ENCODE measurements around the gene OLFML2A.
"Not testable (repeated sequence)": the region's sequence is repeated elsewhere in the genome, so short reads cannot be mapped to it uniquely, and the experiment has no call there.

The OLFML2A gene

GRCh38 chr9:124828489-124829333 is 51.8 kb downstream of the OLFML2A start:
- no peak for DNase-seq (ENCODE audit: low read depth)

- DNase-seq (ENCODE audit: low read depth), result no peak
These were observed 52.4 kb downstream of the OLFML2A start for GRCh38 chr9:124829334-124829669.

DNA sequence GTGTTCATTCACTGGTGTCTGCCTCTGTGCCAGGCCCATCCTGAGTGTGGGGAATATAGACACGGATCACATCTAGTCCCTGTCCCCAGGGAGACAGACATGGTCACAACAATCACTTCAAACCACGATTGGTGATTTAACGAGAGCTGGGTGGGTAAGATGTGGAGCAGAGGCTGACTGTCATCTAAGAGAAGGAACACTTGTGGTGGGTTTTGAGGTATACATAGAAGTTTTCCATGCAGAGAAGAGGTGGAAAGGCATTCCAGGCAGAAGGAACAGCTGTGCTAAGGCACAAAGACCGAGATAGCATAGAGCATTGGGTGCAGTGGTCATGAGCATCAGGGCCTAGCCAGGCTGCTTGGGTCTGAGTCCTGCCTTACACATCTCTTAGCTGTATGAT is 53.7 kb downstream of the OLFML2A start:
- DNase-seq (ENCODE audit: low read depth), result no peak

DNA sequence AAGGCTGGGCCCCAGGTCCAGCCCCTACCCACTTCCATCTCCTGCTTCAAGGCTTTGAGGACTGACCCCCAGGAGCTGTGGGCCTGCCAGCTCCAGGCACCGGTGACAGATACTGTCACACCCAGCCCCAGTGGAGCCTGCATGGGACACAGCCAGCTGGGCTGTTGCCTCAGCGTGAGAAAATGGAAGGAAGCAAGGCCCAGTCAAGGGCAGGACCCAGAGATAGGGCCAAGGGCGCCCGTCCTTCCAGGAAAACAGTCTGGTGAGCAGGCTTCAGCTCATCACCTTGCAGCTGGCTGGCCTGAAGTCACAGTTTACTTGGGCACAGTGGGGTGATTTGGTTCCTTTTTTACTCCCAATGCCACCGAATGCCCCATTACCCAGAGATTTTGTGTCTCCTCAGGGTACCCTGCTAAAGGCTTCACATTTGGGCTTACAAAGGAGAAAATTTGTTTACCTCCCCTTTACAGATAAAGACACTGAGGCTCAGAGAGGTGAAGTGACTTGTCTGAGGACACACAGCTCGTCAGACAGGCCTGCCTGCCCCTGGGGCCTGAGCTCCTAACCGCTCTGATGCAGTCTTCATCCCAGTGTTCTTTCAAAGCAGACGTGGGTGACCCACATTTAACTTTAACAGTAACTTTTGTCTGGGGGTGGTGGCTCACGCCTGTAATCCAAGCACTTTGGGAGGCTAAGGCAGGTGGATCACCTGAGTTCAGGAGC is 54.9 kb downstream of the OLFML2A start:
- DNase-seq (ENCODE audit: low read depth), result no peak

GRCh38 chr9:124834591-124834990 is 57.7 kb downstream of the OLFML2A start:
- no peak for DNase-seq (ENCODE audit: low read depth)

- no peak for DNase-seq (ENCODE audit: low read depth)
These were observed 58.2 kb downstream of the OLFML2A start for GRCh38 chr9:124835026-124835557.

GRCh38 chr9:124838132-124838531 is 61.2 kb downstream of the OLFML2A start:
- not testable (repeated sequence) for DNase-seq (ENCODE audit: low read depth)

DNA sequence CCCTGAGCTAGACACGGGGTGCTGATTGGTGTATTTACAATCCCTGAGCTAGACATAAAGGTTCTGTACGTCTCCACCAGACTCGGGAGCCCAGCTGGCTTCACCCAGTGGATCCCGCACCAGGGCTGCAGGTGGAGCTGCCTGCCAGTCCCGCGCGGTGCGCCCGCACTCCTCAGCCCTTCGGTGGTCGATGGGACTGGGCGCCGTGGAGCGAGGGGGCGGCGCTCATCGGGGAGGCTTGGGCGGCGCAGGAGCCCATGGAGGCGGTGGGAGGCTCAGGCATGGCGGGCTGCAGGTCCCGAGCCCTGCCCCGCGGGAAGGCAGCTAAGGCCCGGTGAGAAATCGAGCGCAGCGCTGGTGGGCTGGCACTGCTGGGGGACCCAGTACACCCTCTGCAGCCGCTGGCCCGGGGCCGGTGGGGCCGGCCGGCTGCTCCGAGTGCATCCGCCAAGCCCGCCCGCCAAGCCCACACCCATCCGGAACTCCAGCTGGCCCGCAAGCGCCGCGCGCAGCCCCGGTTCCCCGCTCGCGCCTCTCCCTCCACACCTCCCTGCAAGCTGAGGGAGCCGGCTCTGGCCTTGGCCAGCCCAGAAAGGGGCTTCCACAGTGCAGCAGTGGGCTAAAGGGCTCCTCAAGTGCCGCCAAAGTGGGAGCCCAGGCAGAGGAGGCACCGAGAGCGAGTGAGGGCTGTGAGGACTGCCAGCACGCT is 61.8 kb downstream of the OLFML2A start:
- not testable (repeated sequence) for DNase-seq (ENCODE audit: low read depth)

DNA sequence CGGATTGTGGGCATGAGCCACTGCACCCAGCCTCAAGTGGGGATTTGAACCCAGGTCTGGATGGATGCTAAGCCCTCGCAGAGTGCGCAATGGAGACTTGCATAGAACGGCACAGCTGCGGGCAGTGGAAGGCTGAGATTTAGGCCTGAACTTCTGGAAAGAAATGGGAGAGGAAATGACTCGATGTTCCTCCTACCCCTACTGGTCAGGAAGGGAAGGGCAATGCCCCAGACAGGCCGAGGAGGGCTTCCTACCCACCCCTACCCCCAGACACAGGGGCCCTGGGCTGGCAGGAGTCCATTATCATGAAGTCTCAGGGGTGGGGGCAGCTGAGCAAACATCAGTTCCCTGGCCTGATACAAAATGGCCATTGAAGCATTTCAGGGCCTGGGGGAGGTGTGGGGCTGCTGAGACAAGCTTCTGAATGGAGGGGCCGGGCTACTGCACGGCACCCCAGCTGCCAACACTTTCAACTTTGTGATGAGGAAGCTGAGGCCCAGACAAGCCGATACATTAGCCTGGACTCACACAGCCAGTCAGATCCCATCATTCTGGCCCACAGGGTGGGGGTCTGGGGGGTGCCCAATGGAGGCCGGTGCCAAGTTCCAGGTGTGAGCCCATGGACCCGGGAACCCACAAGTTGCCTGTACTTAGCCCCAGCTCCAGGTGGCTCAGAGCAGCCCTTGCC is 62.8 kb downstream of the OLFML2A start:
- DNase-seq (ENCODE audit: low read depth), result no peak

- DNase-seq (ENCODE audit: low read depth), result no peak
These were observed 63.4 kb downstream of the OLFML2A start for GRCh38 chr9:124840300-124840833.

DNA sequence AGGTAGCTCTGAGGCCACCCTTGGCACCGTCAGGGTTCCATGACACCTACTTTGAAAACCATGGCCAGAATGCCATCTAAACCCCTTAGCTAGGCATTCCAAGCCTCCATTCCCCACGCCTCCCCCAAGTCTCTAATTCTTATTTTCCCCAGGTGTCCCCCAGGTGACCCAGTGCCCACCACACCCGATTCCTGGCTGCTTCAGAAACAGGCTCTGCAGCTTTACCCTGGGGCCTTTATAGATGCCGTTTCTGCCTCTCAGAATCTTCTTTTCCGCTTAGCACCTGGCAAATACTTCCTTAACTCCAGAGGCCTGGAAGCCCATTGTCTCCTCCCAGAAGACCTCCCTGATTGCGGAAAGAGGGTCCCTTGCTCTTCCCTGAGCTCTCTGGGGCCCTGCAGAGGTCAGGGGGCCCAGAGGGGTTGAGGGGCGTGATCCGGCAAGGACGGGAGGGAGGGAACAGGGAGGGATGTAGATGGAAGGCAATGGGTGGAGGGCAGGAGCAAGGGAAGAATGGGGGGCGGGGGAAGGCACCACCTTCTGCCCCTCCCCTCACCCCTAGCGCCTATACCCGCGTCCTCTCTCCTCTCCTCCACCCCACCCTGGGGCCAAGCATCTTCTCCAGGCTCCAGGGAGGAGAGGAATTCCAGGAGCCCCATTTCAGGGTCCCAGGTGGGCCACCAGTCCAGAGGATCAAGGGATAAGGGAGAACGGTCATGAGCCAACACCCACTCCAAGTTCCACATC is 64.3 kb downstream of the OLFML2A start:
- DNase-seq (ENCODE audit: low read depth), result no peak

DNA sequence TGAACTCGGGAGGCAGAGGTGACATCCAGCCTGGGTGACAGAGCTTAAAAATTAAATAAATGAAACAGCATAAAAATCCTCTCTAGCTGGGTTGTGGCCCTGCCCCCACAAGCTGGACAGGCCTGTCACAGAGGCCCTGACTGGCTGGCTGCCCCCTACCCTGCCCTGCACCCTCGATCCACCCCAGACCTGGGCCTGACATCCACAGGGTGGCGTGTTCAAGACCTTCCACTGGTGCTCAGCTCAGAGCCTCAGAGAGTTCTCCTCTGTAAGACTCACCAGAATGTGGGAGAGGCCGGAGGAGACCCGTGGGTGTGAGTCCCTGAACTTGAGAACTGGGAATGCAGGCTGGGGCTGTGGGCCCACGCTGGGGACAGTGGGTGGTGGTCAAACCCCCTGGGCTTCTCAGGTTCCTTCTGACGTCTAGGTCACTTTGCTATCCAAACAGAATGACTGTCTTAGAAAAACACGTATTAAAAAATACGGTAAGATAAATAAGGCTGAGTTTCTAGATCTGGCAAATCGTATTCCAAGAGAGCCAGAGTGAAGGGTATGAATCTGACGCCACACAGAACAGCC is 66.6 kb downstream of the OLFML2A start:
- no peak for DNase-seq (ENCODE audit: low read depth)

GRCh38 chr9:124844291-124844690 is 67.4 kb downstream of the OLFML2A start:
- no peak for DNase-seq (ENCODE audit: low read depth)

DNA sequence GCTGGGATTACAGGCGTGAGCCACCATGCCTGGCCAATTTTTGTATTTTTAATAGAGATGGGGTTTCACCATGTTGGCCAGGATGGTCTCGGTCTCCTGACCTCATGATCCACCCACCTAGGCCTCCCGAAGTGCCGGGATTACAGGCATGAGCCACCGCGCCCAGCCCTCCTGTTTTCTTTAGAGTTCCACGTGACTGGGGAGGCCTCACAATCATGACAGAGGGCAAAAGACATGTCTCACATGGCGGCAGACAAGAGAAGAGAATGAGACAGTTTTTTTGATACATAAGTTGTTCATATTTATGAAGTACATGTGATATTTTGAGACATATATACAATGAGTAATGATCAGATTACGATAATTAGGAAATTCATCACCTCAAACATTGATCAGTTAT is 69.5 kb downstream of the OLFML2A start:
- not testable (repeated sequence) for DNase-seq (ENCODE audit: low read depth)

DNA sequence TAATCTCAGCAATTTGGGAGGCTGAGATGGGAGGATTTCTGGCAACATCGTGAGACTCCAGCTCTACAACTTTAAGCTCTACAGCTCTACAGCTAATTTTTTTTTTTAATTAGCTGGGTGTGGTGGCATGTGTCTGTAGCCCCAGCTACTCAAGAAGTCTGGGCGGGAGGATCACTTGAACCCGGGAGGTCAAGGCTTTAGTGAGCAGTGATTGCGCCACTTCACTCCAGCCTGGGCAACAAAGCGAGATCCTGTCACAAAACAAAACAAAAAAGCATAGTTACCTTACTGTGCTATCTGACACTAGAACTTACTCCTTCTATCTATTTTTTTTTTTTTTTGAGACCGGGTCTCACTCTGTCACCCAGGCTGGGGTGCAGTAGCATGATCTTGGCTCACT is 70.0 kb downstream of the OLFML2A start:
- DNase-seq (ENCODE audit: low read depth), result no peak

GRCh38 chr9:124849801-124850200 is 72.9 kb downstream of the OLFML2A start:
- DNase-seq (ENCODE audit: low read depth), result no peak

- no peak for DNase-seq (ENCODE audit: low read depth)
These were observed 75.3 kb downstream of the OLFML2A start for GRCh38 chr9:124852121-124852828.

- no peak for DNase-seq (ENCODE audit: low read depth)
These were observed 76.0 kb downstream of the OLFML2A start, which contains the start of gene WDR38 for GRCh38 chr9:124852829-124853531. WDR38 (plus strand) TSS chr9:124853460; CDS start chr9:124853532, 72 bp downstream.

- no peak for DNase-seq (ENCODE audit: low read depth)
These were observed 76.7 kb downstream of the OLFML2A start for GRCh38 chr9:124853605-124854143.

Data from GM04504 (cell line).